H54 (cell line): ENCODE measurements around the gene YEATS2.
"Not testable (repeated sequence)": the region's sequence is repeated elsewhere in the genome, so short reads cannot be mapped to it uniquely, and the experiment has no call there.

Experiments
- DNase-seq: peaks from one replicate; pipeline ENCODE4 v3.0.0; 2011; ENCODE audit warnings: low spot score, mixed read lengths; ENCODE audit not compliant: insufficient read length
- FAIRE-seq: peaks from 3 replicates; lab custom pipeline; 2011; peaks lifted over from hg19 to GRCh38; lab: Jason Lieb, UNC
- POLR2A ChIP-seq: IDR thresholded peaks from 2 replicates; pipeline ENCODE4 v1.6.1; 2011; ENCODE audit warnings: low read depth, mild to moderate bottlenecking, low read length

Gene YEATS2

DNA sequence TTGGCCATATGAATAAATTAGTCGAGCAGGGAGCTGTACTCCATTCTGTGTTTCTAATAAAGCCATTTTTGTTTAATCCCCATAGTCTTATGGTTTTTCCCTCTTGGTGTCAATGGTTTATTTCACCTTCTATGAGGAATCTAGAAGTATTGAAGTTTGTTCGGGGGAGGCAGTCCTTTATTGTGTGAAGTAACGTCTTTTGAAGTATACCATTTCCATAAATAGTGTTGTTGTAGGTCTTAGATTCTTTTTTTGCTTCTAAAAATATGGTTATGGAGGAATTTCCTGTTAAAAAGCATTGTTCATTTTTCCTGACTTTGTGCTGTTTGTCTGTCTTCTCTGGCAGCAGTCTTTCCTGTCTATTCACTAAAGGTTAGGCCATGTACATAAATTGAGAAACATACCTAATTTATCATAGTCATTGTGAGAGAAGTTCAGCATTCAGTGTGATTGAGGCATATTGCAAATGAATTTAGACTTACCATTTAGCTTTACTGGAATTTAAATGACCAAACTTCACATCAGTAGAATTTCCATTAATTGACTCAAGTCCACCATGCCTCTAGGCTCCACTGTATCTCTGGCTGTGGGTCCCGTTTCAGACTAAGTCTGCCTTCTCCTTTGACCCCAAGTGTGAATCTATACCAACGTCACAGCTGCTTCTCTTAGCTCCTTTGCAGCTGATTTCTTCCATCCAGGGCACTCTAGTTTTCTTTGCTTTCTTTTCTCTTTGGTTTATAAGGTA is 37.3 kb downstream of the YEATS2 start:
- no peak for DNase-seq
- FAIRE-seq: peak; percentile 66
- no peak for TF ChIP-seq POLR2A

DNA sequence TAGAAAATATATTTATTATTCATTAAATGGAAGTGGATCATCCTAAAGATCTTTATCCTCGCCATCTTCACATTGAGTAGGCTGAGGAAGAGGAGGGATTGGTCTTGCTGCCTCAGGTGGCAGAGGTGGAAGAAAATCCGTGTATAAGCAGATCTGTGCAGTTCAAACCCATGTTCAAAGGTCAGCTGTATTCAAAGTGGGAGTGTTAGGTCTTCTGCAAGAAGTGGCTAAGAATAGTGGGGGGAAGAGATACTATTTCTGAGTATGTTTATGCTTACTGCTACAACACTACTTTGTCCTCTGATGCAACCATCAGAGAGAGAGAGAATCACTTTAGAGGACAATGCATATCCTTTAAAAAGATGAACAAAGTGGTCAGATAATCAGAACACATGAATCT is 39.5 kb downstream of the YEATS2 start:
- TF ChIP-seq POLR2A: no peak
- FAIRE-seq: no peak
- DNase-seq: no peak

DNA sequence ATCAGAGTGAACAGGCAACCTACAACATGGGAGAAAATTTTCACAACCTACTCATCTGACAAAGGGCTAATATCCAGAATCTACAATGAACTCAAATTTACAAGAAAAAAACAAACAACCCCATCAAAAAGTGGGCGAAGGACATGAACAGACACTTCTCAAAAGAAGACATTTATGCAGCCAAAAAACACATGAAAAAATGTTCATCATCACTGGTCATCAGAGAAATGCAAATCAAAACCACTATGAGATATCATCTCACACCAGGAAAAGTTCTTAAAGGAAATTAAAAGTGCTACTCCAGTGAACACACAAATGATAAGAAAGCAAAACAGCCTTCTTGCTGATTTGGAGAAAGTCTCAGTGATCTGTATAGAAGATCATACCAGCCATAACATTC is 42.6 kb downstream of the YEATS2 start:
- FAIRE-seq, DNase-seq: not testable (repeated sequence)

DNA sequence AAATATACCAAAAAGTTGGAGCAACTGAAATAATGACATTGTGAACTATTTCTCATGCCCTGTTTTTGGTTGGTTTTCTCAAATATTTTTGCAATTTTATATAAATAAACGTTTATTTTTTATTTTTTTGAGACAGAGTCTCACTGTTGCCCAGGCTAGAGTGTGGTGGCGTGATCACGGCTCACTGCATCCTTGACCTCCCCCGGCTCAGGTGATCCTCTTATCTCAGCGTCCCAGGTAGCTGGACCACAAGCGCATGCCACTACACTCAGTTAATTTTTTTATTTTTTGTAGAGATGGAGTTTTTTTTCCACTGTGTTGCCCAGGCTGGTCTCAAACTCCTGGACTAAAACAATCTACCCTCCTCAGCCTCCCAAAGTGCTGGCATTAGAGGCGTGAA is 45.6 kb downstream of the YEATS2 start:
- DNase-seq: no peak
- FAIRE-seq: no peak
- no peak for TF ChIP-seq POLR2A

DNA sequence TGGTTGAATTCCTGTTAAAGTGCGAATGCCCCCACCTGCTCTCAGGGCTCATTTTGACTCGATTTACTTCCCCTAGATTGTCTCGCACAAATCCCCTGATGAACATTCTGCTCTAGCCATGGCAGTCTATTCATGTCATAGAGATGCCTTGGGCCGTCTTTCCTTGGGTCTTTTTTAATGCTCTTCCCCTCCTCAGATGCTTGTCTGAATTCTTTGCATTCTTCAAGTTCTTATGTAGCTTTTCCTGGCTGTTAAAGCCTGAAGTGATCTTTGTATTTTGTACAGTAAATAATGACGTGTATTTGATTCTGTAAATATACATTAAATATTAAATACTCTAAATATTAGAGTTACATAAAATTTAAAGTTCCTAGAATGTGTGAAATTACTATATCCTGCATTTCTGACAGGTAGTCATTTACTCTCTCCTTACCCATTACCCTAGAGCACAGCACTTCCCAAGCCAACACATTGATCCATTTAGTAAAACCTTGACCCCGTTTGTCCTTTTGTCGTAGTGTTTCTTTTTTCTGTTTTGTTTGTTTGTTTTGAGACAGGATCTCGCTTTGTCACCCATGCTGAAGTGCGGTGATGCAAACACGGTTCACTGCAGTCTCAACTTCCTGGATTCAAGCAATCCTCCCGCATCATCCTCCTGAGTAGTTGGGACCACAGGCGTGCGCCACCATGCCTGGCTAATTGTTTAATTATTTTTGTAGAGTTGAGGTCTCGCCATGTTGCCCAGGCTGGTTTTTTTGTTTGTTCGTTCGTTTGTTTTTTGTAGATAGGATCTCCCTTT is 47.9 kb downstream of the YEATS2 start:
- no peak for TF ChIP-seq POLR2A
- no peak for FAIRE-seq
- DNase-seq: no peak

DNA sequence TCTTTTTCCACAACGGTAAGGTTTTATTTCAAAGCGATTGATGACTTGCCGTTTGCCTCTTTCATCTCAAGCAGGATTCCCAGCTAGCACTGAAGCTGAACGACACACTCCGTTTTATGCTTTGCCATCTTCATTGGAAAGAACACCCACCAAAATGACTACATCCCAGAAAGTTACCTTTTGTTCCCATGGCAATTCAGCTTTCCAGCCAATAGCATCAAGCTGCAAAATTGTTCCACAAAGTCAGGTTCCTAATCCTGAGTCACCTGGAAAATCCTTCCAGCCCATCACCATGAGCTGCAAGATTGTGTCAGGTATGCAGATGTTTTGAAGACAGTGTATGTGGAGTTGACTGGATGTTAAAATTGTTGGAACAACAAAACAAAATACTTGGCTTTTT is 56.5 kb downstream of the YEATS2 start:
- FAIRE-seq (peak; percentile 85), DNase-seq (no peak)
- no peak for TF ChIP-seq POLR2A

DNA sequence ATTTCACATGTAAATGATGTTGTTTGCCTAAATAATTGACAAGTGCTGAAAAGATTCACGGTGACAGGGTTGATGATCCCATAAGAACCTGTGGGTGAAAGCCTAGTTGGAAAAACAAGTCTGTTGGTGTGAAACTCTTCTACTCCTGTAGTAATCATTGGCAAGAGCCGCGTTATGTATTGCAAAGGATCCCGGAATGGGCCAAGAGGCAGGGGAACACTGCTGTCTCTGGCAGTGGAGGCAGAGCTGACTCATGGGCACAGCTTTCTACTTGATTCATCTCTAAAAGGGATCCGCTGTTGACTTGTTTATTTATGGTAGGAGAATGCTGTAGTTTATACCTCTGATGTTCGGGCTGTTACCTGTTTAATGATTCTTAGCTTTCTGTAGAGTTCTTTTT is 64.7 kb downstream of the YEATS2 start:
- no peak for DNase-seq
- FAIRE-seq: no peak
- TF ChIP-seq POLR2A: no peak

DNA sequence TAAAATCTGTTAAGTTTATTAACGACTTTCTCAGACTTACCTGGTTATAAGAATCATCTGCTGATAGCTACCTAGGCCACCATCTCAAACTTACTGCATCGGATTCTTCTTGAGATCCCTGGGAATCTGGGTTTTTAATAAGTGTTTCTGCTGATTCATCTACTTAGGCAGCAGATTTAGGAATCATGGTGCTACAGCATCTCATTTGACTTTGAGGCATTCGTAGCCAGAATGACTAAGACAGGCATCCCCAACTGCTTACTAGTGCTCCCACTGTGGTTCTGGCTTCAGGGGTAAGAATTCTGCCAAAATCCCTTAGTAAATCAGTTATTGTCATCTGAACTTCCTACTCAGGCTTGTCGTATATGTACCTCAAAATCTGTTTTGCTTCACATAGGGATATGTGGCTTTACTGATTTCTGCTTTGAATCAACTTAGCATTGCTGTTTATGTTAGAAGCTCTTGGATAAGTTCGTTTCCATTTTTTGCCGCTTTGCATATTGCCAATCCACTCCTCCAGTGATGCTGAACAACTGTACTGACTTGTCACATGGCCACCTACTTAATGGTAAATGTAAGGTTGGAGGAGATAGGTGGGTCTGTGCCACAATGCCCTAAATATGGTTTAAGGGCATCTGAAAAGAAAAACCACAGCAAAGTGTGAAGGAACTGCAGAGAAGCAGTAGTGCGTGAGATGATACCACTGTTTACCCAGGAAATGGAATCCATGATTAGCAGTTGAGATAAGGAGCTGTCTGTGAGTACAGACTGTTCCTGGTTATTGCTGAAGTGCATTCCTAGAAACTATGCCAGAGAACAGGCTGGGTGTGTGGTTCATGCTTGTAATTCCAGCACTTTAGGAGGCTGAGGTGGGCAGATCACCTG is 67.5 kb downstream of the YEATS2 start:
- no peak for TF ChIP-seq POLR2A
- FAIRE-seq (peak; percentile 6), DNase-seq (peak; percentile 29)

DNA sequence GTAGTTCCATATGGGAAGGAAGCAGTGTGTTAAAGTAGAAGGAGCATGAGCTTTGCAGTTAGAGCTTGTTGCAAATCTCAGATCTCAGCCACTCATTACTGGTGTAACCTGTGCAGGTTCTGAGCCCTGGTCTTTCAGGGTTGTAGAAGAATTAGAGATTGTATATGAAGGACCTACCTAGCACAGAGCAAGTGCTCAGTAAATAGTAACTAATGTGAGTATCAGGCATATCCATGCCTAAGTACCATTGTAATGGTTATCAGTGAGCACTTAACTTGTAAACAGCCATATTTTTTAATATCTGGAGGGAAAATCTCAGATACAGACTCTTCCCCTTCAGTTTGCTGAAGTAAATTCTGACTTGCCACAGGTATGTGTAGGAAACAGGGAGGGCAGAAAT is 68.5 kb downstream of the YEATS2 start:
- no peak for DNase-seq
- no peak for FAIRE-seq
- TF ChIP-seq POLR2A: no peak

DNA sequence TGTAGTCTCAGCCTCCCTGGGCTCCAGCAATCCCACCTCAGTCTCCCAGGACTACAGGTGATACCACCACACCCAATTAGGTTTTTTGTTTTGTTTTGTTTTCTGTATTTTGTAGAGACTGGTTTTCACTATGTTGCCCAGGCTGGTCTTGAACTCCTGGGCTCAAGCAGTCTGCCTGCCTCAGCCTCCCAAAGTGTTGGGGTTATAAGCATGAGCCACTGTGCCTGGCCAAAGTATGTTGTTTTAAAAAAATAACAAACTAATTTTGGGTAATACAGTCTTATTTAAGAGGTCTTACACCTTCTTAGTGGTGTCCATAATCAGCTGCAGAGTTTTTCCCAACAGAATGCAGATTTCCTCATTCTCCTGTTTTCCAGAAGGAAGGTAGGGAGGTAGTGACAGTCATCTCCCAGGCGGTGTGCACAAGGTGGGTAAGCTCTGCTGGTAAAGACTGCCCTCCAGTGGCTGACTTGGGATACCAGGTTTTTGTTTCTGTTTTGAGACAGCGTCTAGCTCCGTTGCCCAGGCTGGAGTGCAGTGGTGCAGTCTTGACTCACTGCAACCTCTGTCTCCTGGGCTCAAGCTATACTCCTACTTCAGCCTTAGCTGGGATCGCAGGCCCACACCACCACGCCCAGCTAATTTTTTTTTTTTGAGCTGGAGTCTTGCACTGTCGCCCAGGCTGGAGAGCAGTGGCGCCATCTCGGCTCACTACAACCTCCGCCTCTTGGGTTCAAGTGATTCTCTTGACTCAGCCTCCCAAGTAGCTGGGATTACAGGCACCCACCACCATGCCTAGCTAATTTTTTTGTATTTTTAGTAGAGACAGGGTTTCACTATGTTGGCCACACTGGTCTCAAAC is 69.4 kb downstream of the YEATS2 start:
- FAIRE-seq (peak; percentile 94), DNase-seq (peak; percentile 81)
- TF ChIP-seq POLR2A: no peak

DNA sequence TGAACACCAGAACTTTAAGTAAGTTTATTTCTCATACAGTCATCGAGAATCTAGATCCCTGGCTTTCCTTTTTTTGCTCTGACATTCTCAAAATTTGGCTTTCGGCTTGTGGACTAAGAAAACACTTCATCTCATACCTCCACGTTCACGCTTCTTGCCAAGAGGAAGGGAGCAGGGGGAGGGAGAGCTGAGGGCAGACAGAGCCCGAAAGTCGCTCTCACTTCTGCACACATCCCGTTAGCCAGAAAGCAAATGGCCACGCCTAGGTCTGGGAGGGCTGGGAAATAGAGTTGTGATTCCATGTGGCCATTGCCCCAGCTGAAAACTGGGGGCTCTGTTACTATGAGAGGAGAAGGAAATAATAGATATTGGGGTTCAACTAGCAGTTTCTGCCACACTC is 70.5 kb downstream of the YEATS2 start:
- no peak for DNase-seq
- FAIRE-seq: no peak
- no peak for TF ChIP-seq POLR2A

DNA sequence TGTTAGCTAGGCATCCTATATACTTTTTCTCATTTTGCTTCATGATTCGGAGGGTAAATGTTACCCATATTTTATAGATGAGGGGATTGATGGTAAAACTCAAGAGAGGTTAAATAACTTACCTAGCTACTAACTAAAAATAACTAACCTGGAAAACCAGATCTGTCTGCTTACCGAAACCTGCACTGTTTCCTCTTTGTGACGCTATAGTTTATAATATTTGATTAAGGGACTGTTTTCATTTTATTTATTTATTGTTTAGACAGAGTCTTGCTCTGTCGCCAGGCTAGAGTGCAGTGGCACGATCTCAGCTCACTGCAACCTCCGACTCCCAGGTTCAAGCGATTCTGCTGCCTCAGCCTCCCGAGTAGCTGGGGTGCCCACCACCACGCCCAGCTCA is 71.9 kb downstream of the YEATS2 start:
- TF ChIP-seq POLR2A: no peak
- DNase-seq: no peak
- FAIRE-seq: no peak

DNA sequence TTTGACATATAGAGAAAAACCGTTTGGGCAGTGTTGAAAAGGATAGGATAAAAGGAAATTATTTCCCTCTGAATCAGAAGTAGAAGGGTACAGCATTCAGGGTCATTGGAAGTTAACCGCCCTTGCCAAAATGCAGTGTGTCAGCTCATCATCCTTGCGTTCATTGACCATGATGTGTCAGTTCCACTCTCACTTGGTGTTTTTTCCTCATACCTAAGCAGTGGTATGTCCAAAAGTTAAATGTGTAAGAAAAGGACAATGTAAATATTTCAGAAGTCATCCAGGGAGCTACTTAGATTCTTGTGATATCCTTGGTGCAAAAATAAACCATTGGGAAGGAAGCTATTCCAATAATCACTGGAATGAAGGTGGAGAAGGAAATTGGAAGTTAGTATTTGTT is 77.0 kb downstream of the YEATS2 start:
- DNase-seq (no peak), FAIRE-seq (peak; percentile 50)
- no peak for TF ChIP-seq POLR2A
